ENCODE measurements around the gene PODXL2. TPM values are rescaled to one million over a fixed set of nuclear protein-coding genes. Genes with fewer than 3 reads are reported as not detected.

PODXL2 gene
- polyA plus RNA-seq, 1 donor (not counting 4 experiments of a cell fraction or from before 2014, with no cell fraction given), result 1.6 TPM

DNA sequence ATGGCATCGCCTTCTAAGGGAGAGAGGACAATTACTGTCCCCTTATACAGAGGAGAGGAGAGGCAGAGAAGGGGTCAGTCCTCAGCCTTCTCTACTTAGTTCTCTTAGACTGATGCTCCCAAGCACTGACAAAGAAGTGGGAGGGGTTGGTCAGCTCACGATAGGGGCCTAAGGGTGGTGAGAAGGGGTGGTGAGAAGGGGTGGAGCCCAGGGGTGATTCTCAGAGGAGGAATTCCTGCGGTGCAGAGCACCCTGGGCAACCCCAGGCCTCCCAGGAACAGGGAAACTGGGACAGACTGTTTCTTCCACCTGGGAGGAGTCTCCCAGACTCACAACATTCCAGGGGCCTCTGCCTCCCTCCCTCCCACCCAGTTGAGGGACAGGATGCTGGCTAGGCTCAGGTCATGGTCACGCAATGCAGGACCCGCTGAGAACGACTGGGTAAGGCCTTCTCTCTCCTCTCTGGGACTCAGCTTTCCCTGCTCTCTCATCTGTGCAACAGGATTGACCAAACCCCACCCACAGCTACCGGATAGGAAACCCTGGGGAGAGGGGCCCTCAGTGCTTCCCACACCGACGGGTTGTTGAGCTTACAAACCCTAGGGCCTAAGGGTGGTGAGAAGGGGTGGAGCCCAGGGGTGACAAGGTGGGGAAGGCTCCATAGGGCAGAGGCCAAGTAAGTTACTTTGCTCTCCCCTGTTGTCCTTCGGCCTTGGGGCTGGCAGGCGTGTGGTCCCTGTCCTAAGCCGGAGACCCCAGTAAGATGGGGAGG is 40.0 kb upstream of the PODXL2 start:
- H3K9me1 ChIP-seq (ENCODE audit: control insufficient read depth, extremely low read depth, insufficient read depth, low read length), result no peaks in the 10 kb centered on the region
- H3K4me2 ChIP-seq (ENCODE audit: control insufficient read depth, extremely low read depth, insufficient read depth, low read depth, low read length), result peak overlapping the region; percentile 97
- H3K9ac ChIP-seq (ENCODE audit: control insufficient read depth, extremely low read depth, insufficient read depth, low read length), result peak overlapping the region; percentile 94
- peak; percentile 61 for DNase-seq (ENCODE audit: low read depth, low spot score)
- H3K4me1 ChIP-seq (ENCODE audit: control insufficient read depth, extremely low read depth, insufficient read depth, low read length), result peaks cover 26% of the 10 kb centered on the region
- H4K20me1 ChIP-seq (ENCODE audit: control insufficient read depth, extremely low read depth, insufficient read depth, low read length), result peaks cover 10% of the 10 kb centered on the region
- no peak overlapping the region for H2AFZ ChIP-seq (ENCODE audit: control insufficient read depth, low read length)
- FAIRE-seq, result peak; percentile 90
- H3K9me3 ChIP-seq (ENCODE audit: control insufficient read depth, low read depth, low read length), result no peaks in the 10 kb centered on the region
- H3K27me3 ChIP-seq (ENCODE audit: control insufficient read depth, extremely low read depth, insufficient read depth, low read length), result no peaks in the 10 kb centered on the region
- TF ChIP-seq CTCF (optimal IDR thresholded peaks at IDR 0.05 in 1 of 3, IDR thresholded peaks at IDR 0.05 in 1 of 3, conservative IDR thresholded peaks at IDR 0.05 in 1 of 3; ENCODE audit: extremely low read depth in 1 of 3, insufficient read depth in 2 of 3, low read length in 3 of 3) (no peak), EZH2 (IDR thresholded peaks at IDR 0.05; ENCODE audit: low read length) (no peak)
- peaks cover 4 to 5% of the 10 kb centered on the region in 2 experiments for H3K36me3 ChIP-seq (ENCODE audit: control insufficient read depth in 2 of 2, extremely low read depth in 1 of 2, insufficient read depth in 2 of 2, low read length in 2 of 2)
- dilution Hi-C loops (cut with MboI; ENCODE audit: extremely low pct_ligation_motif_present, low sequenced_read_pairs), result no loop called here
- peak overlapping the region; percentile 96 for H3K27ac ChIP-seq (ENCODE audit: control insufficient read depth, insufficient read depth, low read length)
- peaks cover 59% of the 10 kb centered on the region for H3K79me2 ChIP-seq (ENCODE audit: control insufficient read depth, insufficient read depth, low read length)
- H3K4me3 ChIP-seq (ENCODE audit: control insufficient read depth in 2 of 3, extremely low read depth in 1 of 3, insufficient read depth in 2 of 3, low read depth in 1 of 3, low read length in 3 of 3), result peak overlapping the region; percentile 79 to 87 (median 87)

GRCh38 chr3:127589600-127590281 is 39.2 kb upstream of the PODXL2 start:
- H3K9ac ChIP-seq (ENCODE audit: control insufficient read depth, extremely low read depth, insufficient read depth, low read length), result peak overlapping the region; percentile 94
- FAIRE-seq (no peak), DNase-seq (ENCODE audit: low read depth, low spot score) (no peak)
- H3K4me3 ChIP-seq (ENCODE audit: control insufficient read depth in 2 of 3, extremely low read depth in 1 of 3, insufficient read depth in 2 of 3, low read depth in 1 of 3, low read length in 3 of 3), result peak overlapping the region; percentile 79 to 87 (median 87)
- H3K9me3 ChIP-seq (ENCODE audit: control insufficient read depth, low read depth, low read length), result no peaks in the 10 kb centered on the region
- H3K27me3 ChIP-seq (ENCODE audit: control insufficient read depth, extremely low read depth, insufficient read depth, low read length), result no peaks in the 10 kb centered on the region
- H2AFZ ChIP-seq (ENCODE audit: control insufficient read depth, low read length), result no peak overlapping the region
- TF ChIP-seq CTCF (optimal IDR thresholded peaks at IDR 0.05 in 1 of 3, IDR thresholded peaks at IDR 0.05 in 1 of 3, conservative IDR thresholded peaks at IDR 0.05 in 1 of 3; ENCODE audit: extremely low read depth in 1 of 3, insufficient read depth in 2 of 3, low read length in 3 of 3) (no peak), EZH2 (IDR thresholded peaks at IDR 0.05; ENCODE audit: low read length) (no peak)
- peak overlapping the region; percentile 96 for H3K27ac ChIP-seq (ENCODE audit: control insufficient read depth, insufficient read depth, low read length)
- no peaks in the 10 kb centered on the region for H3K9me1 ChIP-seq (ENCODE audit: control insufficient read depth, extremely low read depth, insufficient read depth, low read length)
- peaks cover 4 to 5% of the 10 kb centered on the region in 2 experiments for H3K36me3 ChIP-seq (ENCODE audit: control insufficient read depth in 2 of 2, extremely low read depth in 1 of 2, insufficient read depth in 2 of 2, low read length in 2 of 2)
- H3K4me1 ChIP-seq (ENCODE audit: control insufficient read depth, extremely low read depth, insufficient read depth, low read length), result peaks cover 26% of the 10 kb centered on the region
- H4K20me1 ChIP-seq (ENCODE audit: control insufficient read depth, extremely low read depth, insufficient read depth, low read length), result peaks cover 10% of the 10 kb centered on the region
- peaks cover 52% of the 10 kb centered on the region for H3K79me2 ChIP-seq (ENCODE audit: control insufficient read depth, insufficient read depth, low read length)
- dilution Hi-C loops (cut with MboI; ENCODE audit: extremely low pct_ligation_motif_present, low sequenced_read_pairs), result no loop called here
- peak overlapping the region; percentile 97 for H3K4me2 ChIP-seq (ENCODE audit: control insufficient read depth, extremely low read depth, insufficient read depth, low read depth, low read length)

Data from keratinocyte (primary cell).